Kidney (tissue), 14 donors: ENCODE data around the gene CSTPP1. TPM values are rescaled to one million over a fixed set of nuclear protein-coding genes. Genes with fewer than 3 reads are reported as not detected.
"Not testable (repeated sequence)": the region's sequence is repeated elsewhere in the genome, so short reads cannot be mapped to it uniquely, and the experiment has no call there.

Experiments used
- DNase-seq, 5 donors: peaks; one replicate each; pipeline ENCODE4 v3.0.0-alpha.2; 2013 to 2020
- FAIRE-seq: peaks from 2 replicates; lab custom pipeline; 2012; peaks lifted over from hg19 to GRCh38; lab: Jason Lieb, UNC
- H3K27ac ChIP-seq, 2 donors: one replicate each; pipeline ENCODE4 v1.7.0; 2013; ENCODE audit warnings: low read depth in 2 of 2, low read length in 2 of 2, inconsistent platforms in 1 of 2
- H3K27me3 ChIP-seq: one replicate; pipeline ENCODE4 v1.7.1; 2013; ENCODE audit warnings: low read length, inconsistent platforms; ENCODE audit not compliant: control insufficient read depth, insufficient read depth
- H3K36me3 ChIP-seq, 3 donors: one replicate each; pipeline versions ENCODE4 v1.7.0 to v1.7.1; 2013; ENCODE audit warnings: low read length in 3 of 3, control low read depth in 1 of 3, inconsistent platforms in 1 of 3; ENCODE audit not compliant: insufficient read depth in 3 of 3, control insufficient read depth in 2 of 3
- H3K4me1 ChIP-seq, 3 donors: one replicate each; pipeline versions ENCODE4 v1.7.0 to v1.7.1; 2013; ENCODE audit warnings: low read length in 3 of 3, inconsistent platforms in 1 of 3, low read depth in 1 of 3; ENCODE audit not compliant: control insufficient read depth in 2 of 3, insufficient read depth in 2 of 3
- H3K4me3 ChIP-seq, 3 donors: one replicate each; pipeline versions ENCODE4 v1.7.0 to v1.8.1; 2013; ENCODE audit warnings: low read length in 3 of 3, control low read depth in 1 of 3, inconsistent platforms in 1 of 3
- H3K9ac ChIP-seq, 3 donors: one replicate each; pipeline versions ENCODE4 v1.7.0 to v1.7.1; 2013; ENCODE audit warnings: low read length in 3 of 3, control low read depth in 1 of 3, inconsistent platforms in 1 of 3
- H3K9me3 ChIP-seq, 3 donors: one replicate each; pipeline versions ENCODE4 v1.7.0 to v1.7.1; 2013; ENCODE audit warnings: low read length in 3 of 3, control low read depth in 1 of 3, inconsistent platforms in 1 of 3; ENCODE audit not compliant: control insufficient read depth in 2 of 3, insufficient read depth in 1 of 3
- intact Hi-C: fragments of 100-400 bp; cut with DNase I; formaldehyde crosslinking; loops from one replicate; pipeline ENCODE4 v1.11.1; 2022
- polyA plus RNA-seq: library from polyadenylated mRNA; stranded (reverse); fragments of 350-450 nt; fragmentation: Illumina TruSeq; extraction: RNeasy Lipid Tissue Mini Kit (QIAGEN cat#74804); gene quantifications from one replicate; pipeline ENCODE4 v1.2.3, GENCODE V29; 2014; ENCODE audit warnings: low read depth, low replicate concordance; ENCODE audit not compliant: insufficient read depth
- total RNA-seq: library from RNA; stranded (reverse); fragmentation: NEBNext Ultra II Directional; extraction: Animal tissue kit (Norgen Biotek cat#: 25700); gene quantifications from one replicate; pipeline ENCODE4 v1.2.1, GENCODE V29; 2021
- TF ChIP-seq, protein P1 (sequence below): IDR thresholded peaks from 3 replicates; pipeline ENCODE4 v1.5.1; 2012; ENCODE audit warnings: mild to moderate bottlenecking, moderate library complexity, borderline replicate concordance; ENCODE audit not compliant: insufficient read depth; ENCODE audit errors: extremely low read depth
- donor health status: control.
- donor health status: control.
- donor health status: control.
- donor health status: control.
- donor health status: control.
- donor health status: DM: yes; HTN: yes; CAD: no.
- donor health status: Normal renal cell carcinoma (clear cell type).

The CSTPP1 gene
- total and polyA plus RNA-seq, 2 donors from 2014 or later: 37.4 to 50.3 TPM

DNA sequence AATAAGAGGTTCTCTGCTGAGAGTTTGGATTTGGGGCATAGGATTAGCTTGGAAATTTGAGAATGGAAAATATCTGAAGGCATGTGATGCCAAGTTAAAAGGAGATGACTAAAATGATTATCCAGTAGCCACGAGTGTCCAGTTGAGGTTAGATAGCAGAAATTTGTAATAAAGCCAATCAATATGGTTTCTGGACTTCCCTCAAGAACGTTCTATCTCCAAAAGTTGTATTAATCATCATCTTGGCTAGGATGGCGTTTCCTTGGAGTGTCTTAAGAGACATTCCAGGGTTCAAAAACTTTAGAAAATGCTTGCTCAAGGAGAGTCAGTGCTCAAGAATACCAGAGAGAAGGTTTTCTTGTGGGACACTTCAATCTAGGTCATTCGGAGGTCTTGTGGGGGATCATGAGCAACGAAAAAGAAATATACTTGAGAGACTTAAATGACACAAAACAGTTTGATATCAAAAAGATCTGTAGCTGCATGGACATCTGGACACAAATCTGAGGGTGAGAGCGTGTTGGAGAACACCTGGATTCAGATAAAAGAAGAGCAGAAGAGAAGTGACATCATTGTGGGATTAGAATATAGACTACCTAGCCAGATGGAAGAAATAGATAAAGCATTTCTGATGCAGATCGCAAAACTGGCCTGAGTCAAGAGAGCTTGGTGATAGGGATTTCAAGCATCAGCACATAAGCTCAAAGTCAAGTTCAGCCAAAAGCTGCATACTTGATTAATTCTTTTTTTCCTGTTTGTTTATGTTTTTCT is 142.4 kb downstream of the CSTPP1 start:
- TF ChIP-seq, protein P1, sequence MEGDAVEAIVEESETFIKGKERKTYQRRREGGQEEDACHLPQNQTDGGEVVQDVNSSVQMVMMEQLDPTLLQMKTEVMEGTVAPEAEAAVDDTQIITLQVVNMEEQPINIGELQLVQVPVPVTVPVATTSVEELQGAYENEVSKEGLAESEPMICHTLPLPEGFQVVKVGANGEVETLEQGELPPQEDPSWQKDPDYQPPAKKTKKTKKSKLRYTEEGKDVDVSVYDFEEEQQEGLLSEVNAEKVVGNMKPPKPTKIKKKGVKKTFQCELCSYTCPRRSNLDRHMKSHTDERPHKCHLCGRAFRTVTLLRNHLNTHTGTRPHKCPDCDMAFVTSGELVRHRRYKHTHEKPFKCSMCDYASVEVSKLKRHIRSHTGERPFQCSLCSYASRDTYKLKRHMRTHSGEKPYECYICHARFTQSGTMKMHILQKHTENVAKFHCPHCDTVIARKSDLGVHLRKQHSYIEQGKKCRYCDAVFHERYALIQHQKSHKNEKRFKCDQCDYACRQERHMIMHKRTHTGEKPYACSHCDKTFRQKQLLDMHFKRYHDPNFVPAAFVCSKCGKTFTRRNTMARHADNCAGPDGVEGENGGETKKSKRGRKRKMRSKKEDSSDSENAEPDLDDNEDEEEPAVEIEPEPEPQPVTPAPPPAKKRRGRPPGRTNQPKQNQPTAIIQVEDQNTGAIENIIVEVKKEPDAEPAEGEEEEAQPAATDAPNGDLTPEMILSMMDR: no peak
- Histone ChIP-seq H3K27ac (no peak overlapping the region), H3K27me3 (no peaks in the 10 kb centered on the region), H3K9ac (no peak overlapping the region), H3K9me3 (no peaks in the 10 kb centered on the region), H3K36me3 (no peaks in the 10 kb centered on the region), H3K4me1 (no peaks in the 10 kb centered on the region), H3K4me3 (no peak overlapping the region)
- DNase-seq (no peak), FAIRE-seq (no peak)
- intact Hi-C loops: no loop called here

GRCh38 chr11:47080775-47081174 is 144.2 kb downstream of the CSTPP1 start:
- H3K27me3 ChIP-seq, H3K9me3 ChIP-seq, H3K36me3 ChIP-seq, H3K9ac ChIP-seq, intact Hi-C loops, H3K4me1 ChIP-seq, H3K4me3 ChIP-seq, DNase-seq, H3K27ac ChIP-seq, FAIRE-seq: not testable (repeated sequence)

- Histone ChIP-seq H3K4me3 (no peak overlapping the region), H3K9me3 (no peaks in the 10 kb centered on the region), H3K4me1 (no peaks in the 10 kb centered on the region), H3K27ac (no peak overlapping the region), H3K9ac (no peak overlapping the region), H3K27me3 (no peaks in the 10 kb centered on the region), H3K36me3 (no peaks in the 10 kb centered on the region)
- intact Hi-C loops: no loop called here
- DNase-seq (no peak), FAIRE-seq (no peak)
- TF ChIP-seq, protein P1: no peak
Observed at GRCh38 chr11:47083913-47084312, 147.4 kb downstream of the CSTPP1 start.

DNA sequence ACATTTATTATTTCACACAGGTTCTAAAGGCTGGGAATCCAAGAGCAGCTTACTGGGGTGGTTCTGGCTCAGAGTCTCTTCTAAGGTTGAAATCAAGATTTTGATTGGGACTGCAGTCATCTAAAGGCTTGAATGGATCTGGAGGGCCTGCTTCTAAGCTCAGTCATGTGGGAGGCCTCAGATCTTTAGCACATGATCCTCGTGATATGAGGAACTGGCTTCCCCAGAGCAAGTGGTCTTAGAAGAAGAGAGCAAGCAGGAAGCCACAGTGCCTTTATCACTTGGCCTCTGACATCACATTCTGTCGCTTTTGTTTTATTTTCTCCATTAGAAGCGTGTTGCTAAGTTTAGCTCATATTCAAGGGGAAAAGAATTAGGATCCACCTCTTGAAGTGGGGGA is 151.2 kb downstream of the CSTPP1 start:
- intact Hi-C loops: no loop called here
- H3K27me3 ChIP-seq: no peaks in the 10 kb centered on the region
- no peaks in the 10 kb centered on the region for H3K4me1 ChIP-seq
- H3K36me3 ChIP-seq: no peaks in the 10 kb centered on the region
- H3K9ac ChIP-seq: no peak overlapping the region
- no peak overlapping the region for H3K27ac ChIP-seq
- FAIRE-seq (no peak), DNase-seq (no peak)
- no peak overlapping the region for H3K4me3 ChIP-seq
- H3K9me3 ChIP-seq: no peaks in the 10 kb centered on the region
- TF ChIP-seq, protein P1: no peak
